DMS153 treated with DMSO at 0.1 percent for 48 hours (cell line): Measurements from ENCODE around the gene MAGI1.

Experiments
- DNase-seq: peaks from one replicate; lab custom pipeline; 2025; ENCODE audit not compliant: unreplicated experiment; lab: John Stamatoyannopoulos, UW

MAGI1 gene

DNA sequence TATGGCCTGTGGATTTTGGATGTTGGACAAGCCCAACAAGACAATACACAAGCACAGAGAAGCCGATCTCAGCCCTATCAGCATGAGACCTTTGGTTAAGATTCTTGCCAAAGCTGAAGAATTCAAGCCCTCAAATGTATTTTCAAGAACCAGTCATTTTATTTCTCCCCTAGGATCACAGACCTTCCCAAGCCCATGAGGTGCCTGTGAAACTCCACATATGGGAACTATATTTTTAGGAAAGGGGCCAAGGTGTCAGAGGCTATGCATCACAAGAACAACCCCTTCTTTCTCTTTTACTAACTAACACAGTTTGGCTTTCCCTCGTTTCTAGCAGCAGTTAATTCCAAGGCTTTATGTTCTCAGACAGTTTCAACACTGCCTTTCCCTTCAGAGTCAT is 364.5 kb downstream of the MAGI1 start:
- no peak for DNase-seq

DNA sequence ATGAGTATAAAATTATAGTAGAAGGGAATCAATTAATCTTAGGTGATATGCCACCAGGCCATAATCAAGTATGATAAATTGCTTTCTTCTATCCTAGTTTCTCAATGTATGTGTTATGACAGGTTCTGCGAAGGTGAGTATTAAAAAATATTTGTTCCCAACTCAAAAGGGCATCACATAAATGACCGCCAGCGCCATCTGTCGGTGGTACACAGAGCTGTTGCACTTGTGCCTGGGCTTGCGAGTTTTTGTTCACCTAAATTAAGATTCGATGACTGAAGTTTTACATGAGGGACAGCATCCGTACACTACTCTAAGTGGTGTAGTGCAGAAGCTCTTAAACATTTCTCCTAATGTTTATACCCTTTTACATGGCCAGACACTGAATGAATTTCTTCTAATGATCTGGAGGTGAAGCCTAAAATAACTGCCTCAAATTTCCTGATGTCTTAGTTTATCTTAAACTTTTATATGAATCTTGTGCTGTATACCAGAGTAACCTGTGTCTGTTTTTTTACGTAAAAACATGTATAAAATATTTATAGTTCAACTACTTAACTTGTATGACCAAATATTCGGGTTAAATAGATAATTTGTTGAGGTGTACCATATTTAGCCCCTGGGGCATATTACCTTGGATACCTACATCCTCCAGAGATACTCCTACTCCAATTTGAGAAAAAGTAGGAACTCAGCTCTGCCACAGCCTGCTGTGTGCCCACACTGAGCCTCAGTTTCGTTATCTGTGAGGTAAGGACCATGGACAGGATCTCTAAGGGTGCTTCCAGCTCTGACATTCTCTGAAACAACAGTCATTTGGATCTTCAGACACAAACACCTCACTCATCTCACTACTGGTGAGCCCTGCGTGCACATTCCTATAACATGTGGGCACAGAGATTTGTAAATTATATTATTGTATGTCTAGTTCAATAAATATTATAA is 365.6 kb downstream of the MAGI1 start:
- DNase-seq: peak; percentile 9

DNA sequence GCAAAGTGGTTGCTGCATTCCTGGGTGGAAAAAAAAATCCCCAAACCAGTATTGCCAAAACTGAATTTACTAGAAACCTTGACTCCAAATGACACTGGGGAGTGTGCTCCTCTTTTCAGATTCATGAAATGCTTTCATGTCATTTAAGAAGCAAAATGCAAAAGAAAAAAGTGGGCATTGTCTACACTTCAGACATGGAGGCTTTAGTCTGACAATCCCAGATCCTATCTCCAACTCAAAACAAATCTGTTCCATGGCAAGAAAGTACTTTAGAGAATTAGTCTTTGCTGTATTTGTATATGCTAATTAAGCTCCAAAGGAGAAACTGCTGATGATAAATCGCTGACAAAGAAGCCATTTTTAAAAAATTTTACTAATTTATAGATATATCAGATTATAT is 366.7 kb downstream of the MAGI1 start:
- no peak for DNase-seq

DNA sequence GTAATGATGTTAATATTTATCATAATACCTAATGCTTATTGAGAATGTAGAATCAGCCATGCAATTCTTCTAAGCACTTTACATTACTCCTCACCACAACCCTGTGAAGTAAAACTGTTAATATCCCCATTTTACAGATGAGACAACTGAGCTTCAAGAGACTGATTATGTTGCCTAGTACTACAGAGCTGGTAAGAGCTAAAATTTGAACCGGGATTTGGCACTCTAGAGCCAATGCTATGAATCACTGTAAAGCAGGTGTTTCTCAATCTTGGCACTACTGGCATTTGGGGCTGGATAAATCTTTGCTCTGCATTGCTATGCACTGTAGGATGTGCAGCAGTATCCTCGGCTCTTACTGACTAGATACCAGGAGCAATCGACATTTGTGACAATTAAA is 367.7 kb downstream of the MAGI1 start:
- no peak for DNase-seq

DNA sequence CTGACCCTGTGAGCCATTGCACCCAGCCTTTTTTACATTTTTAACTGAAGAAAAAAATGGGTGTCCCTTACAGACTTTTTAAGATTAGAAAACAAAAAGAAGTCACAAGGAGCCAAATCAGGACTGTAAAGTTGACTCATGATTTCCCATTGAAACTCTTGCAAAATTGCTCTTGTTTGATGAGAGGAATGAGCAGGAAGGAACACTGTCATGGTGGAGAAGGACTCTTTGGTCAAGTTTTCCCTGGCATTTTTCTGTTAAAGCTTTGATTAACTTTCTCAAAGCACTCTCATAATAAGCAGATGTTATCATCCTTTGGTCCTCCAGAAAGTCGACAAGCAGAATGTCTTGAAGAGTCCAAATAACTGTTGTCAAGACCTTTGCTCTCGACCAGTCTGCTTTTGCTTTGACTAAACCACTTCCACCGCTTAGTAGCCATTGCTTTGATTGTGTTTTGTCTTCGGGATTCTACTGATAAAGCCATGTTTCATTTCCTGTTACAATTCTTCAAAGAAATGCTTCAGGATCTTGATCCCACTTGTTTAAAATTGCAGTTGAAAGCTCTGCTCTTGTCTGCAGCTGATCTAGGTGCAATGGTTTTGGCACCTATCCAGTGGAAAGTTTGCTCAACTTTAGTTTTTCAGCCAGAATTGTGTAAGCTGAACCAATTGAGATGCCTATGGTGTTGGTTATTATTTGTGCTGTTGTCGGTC is 369.4 kb downstream of the MAGI1 start:
- DNase-seq: no peak

DNA sequence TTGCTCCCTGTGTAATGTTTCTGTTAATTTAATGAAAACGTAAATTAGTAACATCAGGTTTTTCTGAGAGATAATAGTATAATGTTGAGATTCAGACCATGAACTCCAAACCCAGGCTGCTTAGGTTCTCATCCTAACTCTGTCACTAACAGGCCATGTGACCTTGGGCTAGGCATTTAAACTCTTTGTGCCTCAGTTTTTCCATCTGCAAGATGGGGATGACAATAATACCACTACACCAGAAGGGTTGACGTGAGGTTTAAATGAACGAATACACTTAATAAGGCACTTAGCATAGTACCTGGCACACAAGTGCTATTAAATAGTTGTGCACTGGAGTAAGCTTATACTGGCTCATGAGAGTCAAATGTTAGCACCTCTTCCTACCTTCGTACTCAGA is 370.8 kb downstream of the MAGI1 start:
- DNase-seq: no peak

DNA sequence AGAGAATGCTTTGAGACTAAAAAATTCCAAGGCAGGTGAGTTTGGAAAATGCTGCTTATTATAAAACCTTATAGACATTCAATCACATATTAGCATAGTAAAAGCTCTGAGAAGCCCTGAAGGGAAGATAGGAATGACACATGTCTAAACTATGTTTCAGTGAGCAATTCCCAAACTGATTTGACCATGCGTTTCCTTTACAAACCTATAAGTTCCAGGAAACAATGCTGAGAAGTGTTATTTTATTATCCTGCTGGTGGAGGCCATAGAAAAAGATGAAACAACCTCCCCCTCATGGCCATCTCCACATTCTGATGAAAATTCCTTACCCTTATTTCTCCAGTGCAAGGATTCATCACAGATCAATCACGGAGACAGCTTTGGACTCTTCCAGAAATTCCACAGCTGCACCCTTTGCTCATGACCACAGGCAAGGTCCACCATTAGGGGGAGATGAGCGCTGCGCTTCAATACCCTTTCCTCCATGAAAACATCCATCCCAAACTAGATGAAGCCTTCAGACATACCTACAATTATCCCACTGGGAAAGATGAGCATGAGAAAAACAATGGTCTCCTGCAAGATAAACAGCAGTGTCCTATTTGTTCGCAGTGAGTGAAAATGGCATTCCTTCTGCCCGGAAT is 372.1 kb downstream of the MAGI1 start:
- no peak for DNase-seq

- no peak for DNase-seq
Observed at GRCh38 chr3:65665915-65666314, 372.8 kb downstream of the MAGI1 start.

DNA sequence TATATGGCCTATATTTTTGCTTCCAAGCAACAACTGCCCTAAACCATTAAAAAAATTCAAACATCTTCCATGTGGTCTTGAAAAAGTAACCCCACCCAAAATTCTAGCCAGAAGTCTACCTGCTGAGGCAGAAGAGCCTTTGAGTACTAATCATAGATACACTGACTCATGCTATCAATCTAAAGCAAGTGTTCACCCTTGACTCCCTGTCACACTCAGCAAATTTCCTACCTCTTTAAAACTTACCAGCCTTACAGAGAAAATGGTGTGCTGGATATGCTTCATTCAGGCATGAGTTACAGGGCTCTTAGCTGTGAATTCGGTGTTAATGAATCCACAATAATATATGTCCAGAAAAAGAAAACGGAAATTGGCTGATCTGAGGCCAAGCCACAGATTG is 373.8 kb downstream of the MAGI1 start:
- DNase-seq: no peak

- no peak for DNase-seq
Observed at GRCh38 chr3:65664446-65664845, 374.3 kb downstream of the MAGI1 start.

DNA sequence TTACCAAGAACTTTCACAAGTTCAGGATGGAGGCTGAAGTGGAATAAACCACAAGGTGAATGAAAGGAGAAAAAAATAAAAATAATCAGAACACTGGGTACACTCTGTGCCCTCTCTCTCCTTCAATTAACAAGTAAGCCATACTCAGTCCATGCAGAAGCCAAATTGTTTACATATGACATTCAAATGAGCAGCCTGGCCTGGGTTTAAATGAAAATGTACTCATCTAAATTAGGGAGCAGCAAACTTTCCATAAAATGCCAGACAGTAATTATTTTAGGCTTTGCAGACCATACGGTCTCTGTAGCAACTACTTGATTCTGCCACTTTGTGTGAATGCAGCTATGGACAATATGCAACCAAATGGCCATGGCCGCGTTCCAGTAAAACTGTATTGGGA is 376.6 kb downstream of the MAGI1 start:
- no peak for DNase-seq

GRCh38 chr3:65660000-65660598 is 378.6 kb downstream of the MAGI1 start:
- DNase-seq: no peak

- DNase-seq: no peak
Observed at GRCh38 chr3:65659396-65659795, 379.3 kb downstream of the MAGI1 start.

GRCh38 chr3:65658401-65658800 is 380.3 kb downstream of the MAGI1 start:
- DNase-seq: no peak

DNA sequence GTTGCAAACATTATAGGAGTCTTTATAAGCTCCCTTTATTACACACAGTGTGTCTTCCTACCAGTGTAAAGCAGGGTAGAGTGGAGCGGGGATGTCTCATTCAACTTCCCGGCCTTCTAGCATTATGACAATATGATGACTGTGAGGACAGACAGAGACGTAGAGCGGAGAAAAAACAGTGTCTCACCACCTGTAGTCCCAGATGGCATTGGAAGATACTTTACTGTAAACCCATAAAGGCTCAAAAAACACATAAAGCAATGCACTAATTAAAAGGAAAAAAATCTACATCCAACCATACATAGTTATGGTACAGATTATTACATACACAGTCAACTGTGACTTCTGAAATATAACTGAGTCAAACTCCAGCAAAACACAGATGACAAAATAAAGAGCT is 383.7 kb downstream of the MAGI1 start:
- DNase-seq: no peak

DNA sequence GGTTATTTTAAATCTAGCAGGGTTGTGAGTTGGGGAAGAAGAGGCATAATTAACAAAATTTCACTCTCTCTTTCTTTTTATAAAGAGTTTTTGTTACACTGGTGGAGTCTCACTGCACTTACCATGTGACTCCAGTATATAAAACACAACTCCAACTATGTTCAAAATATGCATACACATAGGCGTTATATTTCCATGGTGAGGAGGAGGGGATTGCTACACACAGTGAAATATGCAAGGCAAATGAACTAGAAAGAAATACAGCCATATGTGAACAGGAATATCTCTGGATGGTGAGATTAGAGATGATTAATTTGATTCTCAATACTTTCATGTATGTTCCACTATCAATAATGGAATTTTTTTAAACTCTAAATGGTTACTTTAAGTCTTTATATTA is 385.0 kb downstream of the MAGI1 start:
- no peak for DNase-seq

DNA sequence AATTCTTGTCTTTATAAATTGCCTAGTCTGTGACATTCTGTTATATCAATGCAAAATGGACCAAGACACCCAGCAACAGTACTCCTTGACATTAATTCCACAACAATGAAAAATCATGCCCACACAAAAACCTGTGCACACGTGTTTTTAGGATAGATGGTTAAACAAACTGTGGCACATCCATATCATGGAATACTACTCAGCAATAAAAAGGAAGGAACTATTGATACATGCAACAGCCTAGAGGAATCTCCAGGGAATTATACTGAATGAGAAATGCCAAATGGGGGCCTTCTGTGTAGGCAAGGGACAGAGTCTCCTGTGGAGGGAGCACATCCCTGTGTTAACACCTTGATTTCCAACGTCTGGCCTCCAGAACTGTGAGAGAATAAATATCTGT is 388.5 kb downstream of the MAGI1 start:
- DNase-seq: no peak

DNA sequence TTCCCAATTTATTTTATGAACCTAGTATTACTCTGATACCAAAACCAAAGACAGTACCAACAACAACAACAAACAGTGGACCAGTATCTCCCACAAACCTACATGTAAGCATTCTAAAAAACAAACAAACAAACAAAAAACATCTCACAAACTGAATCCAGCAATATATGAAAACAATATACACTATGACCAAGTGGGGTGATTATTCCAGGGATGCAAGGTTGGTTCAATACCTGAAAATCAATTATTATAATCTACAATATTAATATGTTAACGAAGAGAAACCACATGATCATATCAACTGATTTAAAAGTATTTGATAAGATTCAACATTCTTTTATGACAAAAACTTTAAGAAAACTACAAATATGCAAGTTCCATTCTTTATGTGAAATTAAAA is 391.3 kb downstream of the MAGI1 start:
- DNase-seq: no peak

GRCh38 chr3:65642883-65643282 is 395.8 kb downstream of the MAGI1 start:
- DNase-seq: no peak

DNA sequence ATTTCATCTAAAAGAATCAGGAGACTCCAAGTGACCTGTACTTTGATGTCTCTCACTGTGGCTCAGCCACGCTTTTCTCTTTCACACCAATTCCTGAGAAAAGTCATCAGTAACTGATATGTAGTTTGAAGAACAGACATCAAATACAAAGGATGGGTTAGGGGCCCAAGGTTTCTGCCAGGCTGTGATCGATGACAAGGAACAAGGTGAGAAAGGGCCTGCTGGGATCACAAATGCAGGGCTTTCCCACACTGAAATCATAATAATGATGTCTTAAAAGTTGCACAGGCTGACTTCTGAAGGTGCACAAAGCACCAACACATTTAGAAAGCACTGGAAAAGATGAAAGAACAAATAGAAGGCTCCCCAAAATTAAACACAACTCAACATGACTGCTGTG is 396.9 kb downstream of the MAGI1 start:
- DNase-seq: no peak

DNA sequence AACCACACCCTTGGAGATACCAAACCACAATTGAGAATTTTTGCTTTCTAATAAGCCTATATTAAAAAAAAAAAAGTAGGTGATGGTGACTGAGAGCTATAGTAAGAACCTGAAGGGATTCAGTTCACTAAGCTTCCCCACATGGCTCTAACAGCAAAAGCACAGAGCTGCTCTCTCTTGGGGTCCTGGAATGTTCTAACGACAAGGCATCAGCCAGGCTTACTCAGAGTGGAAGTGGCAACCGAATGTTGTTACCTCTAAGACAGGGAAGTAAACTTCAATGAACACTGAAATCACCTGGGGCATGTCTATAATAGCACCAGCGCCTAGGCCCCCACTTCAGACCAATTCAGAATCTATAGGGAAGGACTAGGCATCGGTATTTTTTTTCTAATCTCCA is 397.7 kb downstream of the MAGI1 start:
- DNase-seq: no peak

DNA sequence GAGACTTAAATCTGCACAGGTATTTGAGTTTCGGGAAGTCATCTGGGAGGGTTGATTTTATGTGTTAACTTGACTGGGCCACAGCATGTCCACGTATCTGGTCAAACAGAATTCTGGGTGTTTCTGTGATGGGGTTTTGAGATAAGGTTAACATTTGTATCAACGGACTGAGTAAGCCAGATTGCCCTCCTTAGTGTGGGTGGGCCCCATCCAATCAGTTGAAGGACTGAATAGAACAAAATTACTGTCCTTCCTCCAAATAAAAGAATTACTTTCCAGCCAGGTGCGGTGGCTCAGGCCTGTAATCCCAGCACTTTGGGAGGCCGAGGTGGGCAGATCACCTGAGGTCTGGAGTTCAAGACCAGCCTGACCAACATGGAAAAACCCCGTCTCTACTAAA is 399.3 kb downstream of the MAGI1 start:
- DNase-seq: no peak
